SK-N-MC (cell line): ENCODE data around the gene TNFAIP1.

Experiments used
- EZH2 ChIP-seq: fragments of 200-600 bp; sonication (generic); IDR thresholded peaks from one replicate; pipeline ENCODE4 v1.6.1; 2017; ENCODE audit warnings: antibody characterized with exemption
- FOXP2 ChIP-seq: optimal IDR thresholded peaks from 2 replicates; pipeline ENCODE3; 2011; ENCODE audit warnings: mild to moderate bottlenecking, moderate library complexity; ENCODE audit not compliant: insufficient read depth; ENCODE audit errors: extremely low read length, control extremely low read depth
- POLR2AphosphoS5 ChIP-seq: IDR thresholded peaks from 2 replicates; pipeline ENCODE4 v1.6.1; 2012; ENCODE audit warnings: mild to moderate bottlenecking, low read depth, low read length, borderline replicate concordance

DNA sequence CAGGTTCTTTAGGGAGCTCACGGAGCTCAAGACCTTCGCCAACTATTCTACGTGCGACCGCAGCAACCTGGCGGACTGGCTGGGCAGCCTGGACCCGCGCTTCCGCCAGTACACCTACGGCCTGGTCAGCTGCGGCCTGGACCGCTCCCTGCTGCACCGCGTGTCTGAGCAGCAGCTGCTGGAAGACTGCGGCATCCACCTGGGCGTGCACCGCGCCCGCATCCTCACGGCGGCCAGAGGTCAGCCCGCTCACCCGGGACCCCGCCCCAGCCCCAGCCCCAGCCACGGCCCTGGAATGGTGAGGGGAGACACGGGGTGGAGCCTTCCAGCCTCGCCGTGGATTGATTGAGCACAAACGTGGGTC lies 49.5 kb downstream of the TNFAIP1 start:
- TF ChIP-seq POLR2AphosphoS5: no peak
- no peak for TF ChIP-seq EZH2
- no peak for TF ChIP-seq FOXP2
